Esophagus squamous epithelium (tissue), 4 donors: ENCODE data around the gene CREB3L2.

Experiments
- POLR2A ChIP-seq, 4 donors: fragments of 450-650 bp; IDR thresholded peaks; one replicate each; pipeline ENCODE4 v1.6.1; 2017; ENCODE audit warnings: antibody characterized with exemption in 4 of 4, mild to moderate bottlenecking in 4 of 4, moderate library complexity in 3 of 4
- TF ChIP-seq, protein P1 (sequence below), 6 experiments: fragments of 450-650 bp in 4 of 6; fragments of 200-600 bp in 2 of 6; sonication (generic) in 2 of 6; IDR thresholded peaks; one replicate each; pipeline ENCODE4 v1.5.1; 2016 to 2019; ENCODE audit warnings: antibody characterized with exemption in 6 of 6, mild to moderate bottlenecking in 4 of 6, moderate library complexity in 4 of 6

DNA sequence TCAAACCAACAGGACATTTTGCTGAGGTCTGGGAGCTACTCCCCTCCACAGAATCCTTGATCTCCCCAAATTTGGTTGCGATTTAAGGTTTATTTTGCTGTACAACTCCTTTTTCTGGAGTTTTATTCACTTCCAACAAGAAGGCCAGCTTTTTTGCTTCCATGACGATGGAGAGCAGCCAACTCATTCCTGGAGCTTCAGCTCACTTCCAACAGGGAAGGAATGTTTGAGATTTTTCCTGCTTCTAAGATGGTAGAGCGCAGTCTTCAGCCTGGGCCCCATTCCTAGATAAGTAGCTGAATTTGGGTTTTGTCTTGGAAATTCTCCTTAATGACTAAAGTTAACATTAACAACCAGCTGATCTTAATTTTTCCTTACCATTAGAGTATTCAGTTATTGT, 30.9 kb upstream of the CREB3L2 start:
- TF ChIP-seq, protein P1, sequence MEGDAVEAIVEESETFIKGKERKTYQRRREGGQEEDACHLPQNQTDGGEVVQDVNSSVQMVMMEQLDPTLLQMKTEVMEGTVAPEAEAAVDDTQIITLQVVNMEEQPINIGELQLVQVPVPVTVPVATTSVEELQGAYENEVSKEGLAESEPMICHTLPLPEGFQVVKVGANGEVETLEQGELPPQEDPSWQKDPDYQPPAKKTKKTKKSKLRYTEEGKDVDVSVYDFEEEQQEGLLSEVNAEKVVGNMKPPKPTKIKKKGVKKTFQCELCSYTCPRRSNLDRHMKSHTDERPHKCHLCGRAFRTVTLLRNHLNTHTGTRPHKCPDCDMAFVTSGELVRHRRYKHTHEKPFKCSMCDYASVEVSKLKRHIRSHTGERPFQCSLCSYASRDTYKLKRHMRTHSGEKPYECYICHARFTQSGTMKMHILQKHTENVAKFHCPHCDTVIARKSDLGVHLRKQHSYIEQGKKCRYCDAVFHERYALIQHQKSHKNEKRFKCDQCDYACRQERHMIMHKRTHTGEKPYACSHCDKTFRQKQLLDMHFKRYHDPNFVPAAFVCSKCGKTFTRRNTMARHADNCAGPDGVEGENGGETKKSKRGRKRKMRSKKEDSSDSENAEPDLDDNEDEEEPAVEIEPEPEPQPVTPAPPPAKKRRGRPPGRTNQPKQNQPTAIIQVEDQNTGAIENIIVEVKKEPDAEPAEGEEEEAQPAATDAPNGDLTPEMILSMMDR (IDR thresholded peaks at IDR 0.05): no peak
- no peak for TF ChIP-seq POLR2A (IDR thresholded peaks at IDR 0.05)
